Thymus (tissue), 11 donors: Measurements from ENCODE around the gene CTTNBP2. TPM values are rescaled to one million over a fixed set of nuclear protein-coding genes. Genes with fewer than 3 reads are reported as not detected.

Source experiments
- DNase-seq, 9 donors: peaks; one replicate each; pipeline ENCODE4 v3.0.0-alpha.2; 2013; ENCODE audit warnings: low spot score in 9 of 9, low read depth in 6 of 9, missing footprints in 1 of 9
- H3K27ac ChIP-seq, 2 donors: one replicate each; pipeline ENCODE4 v1.5.1; 2013; ENCODE audit warnings: control low read depth in 1 of 2, low read depth in 1 of 2, low read length in 1 of 2, mild to moderate bottlenecking in 1 of 2, moderate library complexity in 1 of 2
- H3K27me3 ChIP-seq, 2 donors: one replicate each; pipeline ENCODE4 v1.5.1; 2013; ENCODE audit warnings: low read length in 1 of 2; ENCODE audit not compliant: control insufficient read depth in 2 of 2, insufficient read depth in 1 of 2
- H3K36me3 ChIP-seq, 2 donors: one replicate each; pipeline ENCODE4 v1.5.1; 2013; ENCODE audit warnings: low read length in 1 of 2, mild to moderate bottlenecking in 1 of 2, moderate library complexity in 1 of 2; ENCODE audit not compliant: control insufficient read depth in 2 of 2, insufficient read depth in 2 of 2
- H3K4me1 ChIP-seq, 2 donors: one replicate each; pipeline ENCODE4 v1.5.1; 2013; ENCODE audit warnings: low read length in 2 of 2; ENCODE audit not compliant: control insufficient read depth in 2 of 2, insufficient read depth in 2 of 2
- H3K4me3 ChIP-seq, 2 donors: one replicate each; pipeline ENCODE4 v1.5.1; 2013; ENCODE audit warnings: low read length in 2 of 2, control low read depth in 1 of 2, mild to moderate bottlenecking in 1 of 2
- H3K9me3 ChIP-seq, 2 donors: one replicate each; pipeline ENCODE4 v1.5.1; 2013; ENCODE audit warnings: low read length in 1 of 2, mild to moderate bottlenecking in 1 of 2; ENCODE audit not compliant: control insufficient read depth in 2 of 2, insufficient read depth in 1 of 2
- WGBS: extraction: QIAGEN DNeasy Blood & Tissue Kit; methylation state at CpG from one replicate; pipeline ENCODE4 v1.1.7; 2013; 5-methylcytosine and 5-hydroxymethylcytosine counted together
- polyA plus RNA-seq: library from polyadenylated mRNA; stranded (reverse); fragments of 200-250 nt; gene quantifications from one replicate; pipeline ENCODE4 v1.2.3, GENCODE V29; 2013
- total RNA-seq: library from RNA; stranded (reverse); fragments of 120-200 nt; gene quantifications from one replicate; pipeline ENCODE4 v1.2.4, GENCODE V29; 2013
- donor health status: healthy.

The CTTNBP2 gene
- total and polyA plus RNA-seq, 2 donors: 0.82 to 0.94 TPM

- no peak for DNase-seq
- H3K27ac ChIP-seq: no peak overlapping the region
- H3K36me3 ChIP-seq: no peaks in the 10 kb centered on the region
- WGBS: 94% methylated on average over 5 of the region's 5 CpGs
- H3K9me3 ChIP-seq: no peaks in the 10 kb centered on the region
- no peaks in the 10 kb centered on the region for H3K27me3 ChIP-seq
- H3K4me3 ChIP-seq: no peak overlapping the region
- no peaks in the 10 kb centered on the region for H3K4me1 ChIP-seq
These were observed 116.6 kb downstream of the CTTNBP2 start for GRCh38 chr7:117756586-117757085.

GRCh38 chr7:117755136-117755535 is 118.1 kb downstream of the CTTNBP2 start:
- Histone ChIP-seq H3K4me3 (no peak overlapping the region), H3K9me3 (no peaks in the 10 kb centered on the region), H3K27me3 (no peaks in the 10 kb centered on the region), H3K27ac (no peak overlapping the region), H3K36me3 (no peaks in the 10 kb centered on the region), H3K4me1 (no peaks in the 10 kb centered on the region)
- no peak for DNase-seq
- WGBS: 87% methylated on average over 2 of the region's 2 CpGs

DNA sequence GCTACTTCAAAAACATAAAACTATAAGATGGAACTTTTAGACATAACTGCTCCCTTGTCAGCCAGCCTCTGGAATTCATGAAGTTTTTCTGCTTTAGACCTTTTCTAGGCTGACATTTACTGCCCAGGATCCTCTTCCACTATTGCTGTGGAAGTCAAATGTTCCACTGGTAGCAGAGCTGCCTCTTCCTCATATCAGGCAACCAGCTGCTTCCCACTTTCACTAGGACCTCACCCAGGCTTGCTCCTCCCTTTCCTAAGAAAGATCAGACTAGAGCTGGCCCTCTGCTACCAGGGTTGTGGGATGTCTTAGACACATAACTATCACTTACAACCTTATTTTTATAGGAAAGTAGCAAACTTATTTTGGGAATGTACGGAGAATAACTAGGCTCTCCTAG is 121.5 kb downstream of the CTTNBP2 start:
- Histone ChIP-seq H3K27ac (no peak overlapping the region), H3K27me3 (no peaks in the 10 kb centered on the region), H3K36me3 (no peaks in the 10 kb centered on the region), H3K4me3 (no peak overlapping the region), H3K9me3 (no peaks in the 10 kb centered on the region), H3K4me1 (no peaks in the 10 kb centered on the region)
- DNase-seq: no peak
- WGBS: 95% methylated on average over 1 of the region's 1 CpG

DNA sequence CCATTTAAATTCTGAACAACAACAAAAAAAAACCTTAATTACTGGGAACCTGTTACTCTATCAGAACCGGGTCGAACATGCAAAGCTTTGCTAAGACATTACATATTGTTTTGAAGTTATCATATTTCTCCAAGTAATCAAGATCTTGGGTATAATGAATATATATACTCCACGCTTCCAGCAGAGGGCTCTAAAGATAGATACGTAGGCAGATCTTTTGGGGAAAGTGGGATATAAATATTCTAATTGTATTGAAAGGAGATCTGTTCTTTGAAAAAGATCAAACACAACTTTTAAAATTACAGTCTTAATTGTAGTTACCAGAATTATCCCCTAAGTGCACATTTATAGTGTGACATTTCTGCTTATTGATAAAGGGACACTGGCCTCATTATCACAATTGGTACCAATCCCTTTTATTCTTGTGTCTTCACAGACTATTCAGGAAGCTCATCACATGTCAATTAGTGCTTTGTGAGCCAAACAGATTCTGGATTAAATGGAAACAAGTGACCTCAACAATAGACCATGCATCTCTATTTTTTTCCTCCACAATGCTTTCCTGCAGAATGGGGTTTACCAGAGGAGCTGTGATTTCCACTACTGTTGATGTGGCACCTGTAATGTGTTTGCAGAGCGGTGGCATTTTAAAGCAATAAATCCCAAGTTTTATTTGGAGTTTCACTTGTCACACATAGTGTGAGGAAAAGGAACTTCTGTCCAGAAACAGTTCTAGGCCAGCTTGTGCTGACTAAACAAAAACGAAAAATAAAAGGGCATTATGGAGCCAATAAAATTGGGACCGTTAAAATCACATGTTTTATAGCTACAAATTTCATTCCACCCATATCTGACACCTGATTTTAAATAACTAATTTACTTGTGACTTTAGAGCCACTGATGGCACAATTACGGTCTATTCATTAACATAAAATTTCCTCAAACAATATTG is 122.4 kb downstream of the CTTNBP2 start:
- no peaks in the 10 kb centered on the region for H3K27me3 ChIP-seq
- H3K36me3 ChIP-seq: no peaks in the 10 kb centered on the region
- H3K27ac ChIP-seq: no peak overlapping the region
- no peaks in the 10 kb centered on the region for H3K9me3 ChIP-seq
- WGBS: 65% methylated on average over 8 of the region's 8 CpGs
- H3K4me3 ChIP-seq: no peak overlapping the region
- H3K4me1 ChIP-seq: no peaks in the 10 kb centered on the region
- peak in 1 of 9 donors; percentile 5 for DNase-seq

GRCh38 chr7:117741962-117742361 is 131.3 kb downstream of the CTTNBP2 start:
- Histone ChIP-seq H3K9me3 (no peaks in the 10 kb centered on the region), H3K4me1 (no peaks in the 10 kb centered on the region), H3K4me3 (no peak overlapping the region), H3K36me3 (no peaks in the 10 kb centered on the region), H3K27ac (no peak overlapping the region), H3K27me3 (no peaks in the 10 kb centered on the region)
- no peak for DNase-seq
- 93% methylated on average over 4 of the region's 4 CpGs for WGBS

- Histone ChIP-seq H3K36me3 (no peaks in the 10 kb centered on the region), H3K27me3 (no peaks in the 10 kb centered on the region), H3K9me3 (no peaks in the 10 kb centered on the region), H3K4me3 (no peak overlapping the region), H3K27ac (no peak overlapping the region), H3K4me1 (no peaks in the 10 kb centered on the region)
- DNase-seq: no peak
- 80% methylated on average over 4 of the region's 4 CpGs for WGBS
These were observed 134.2 kb downstream of the CTTNBP2 start for GRCh38 chr7:117739085-117739484.

GRCh38 chr7:117737926-117738325 is 135.3 kb downstream of the CTTNBP2 start:
- H3K9me3 ChIP-seq: no peaks in the 10 kb centered on the region
- H3K27ac ChIP-seq: no peak overlapping the region
- H3K36me3 ChIP-seq: no peaks in the 10 kb centered on the region
- H3K27me3 ChIP-seq: no peaks in the 10 kb centered on the region
- WGBS: 95% methylated on average over 9 of the region's 9 CpGs
- H3K4me3 ChIP-seq: no peak overlapping the region
- DNase-seq: no peak
- no peaks in the 10 kb centered on the region for H3K4me1 ChIP-seq

DNA sequence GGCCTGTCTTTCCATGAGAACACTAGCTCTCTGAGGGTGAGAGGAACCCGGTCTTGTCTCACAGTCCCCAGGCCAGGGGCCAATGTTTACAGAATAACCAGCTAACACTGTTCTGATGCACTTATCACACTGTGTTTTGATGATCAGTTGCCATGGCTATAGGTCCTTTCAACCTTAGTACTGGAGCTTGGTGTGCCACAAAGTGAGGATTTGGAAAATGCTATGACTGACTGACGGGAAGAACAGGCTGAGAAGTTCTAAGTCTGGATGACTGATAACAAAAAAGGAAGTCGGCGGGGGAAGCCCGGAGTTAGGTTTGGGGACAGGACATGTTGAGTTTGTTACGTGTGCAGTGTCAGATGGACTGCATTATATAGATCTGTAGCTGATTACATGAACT is 141.8 kb downstream of the CTTNBP2 start:
- 43% methylated on average over 6 of the region's 6 CpGs for WGBS
- Histone ChIP-seq H3K4me1 (no peaks in the 10 kb centered on the region), H3K27me3 (no peaks in the 10 kb centered on the region), H3K4me3 (no peak overlapping the region), H3K9me3 (no peaks in the 10 kb centered on the region), H3K36me3 (no peaks in the 10 kb centered on the region), H3K27ac (no peak overlapping the region)
- no peak for DNase-seq

DNA sequence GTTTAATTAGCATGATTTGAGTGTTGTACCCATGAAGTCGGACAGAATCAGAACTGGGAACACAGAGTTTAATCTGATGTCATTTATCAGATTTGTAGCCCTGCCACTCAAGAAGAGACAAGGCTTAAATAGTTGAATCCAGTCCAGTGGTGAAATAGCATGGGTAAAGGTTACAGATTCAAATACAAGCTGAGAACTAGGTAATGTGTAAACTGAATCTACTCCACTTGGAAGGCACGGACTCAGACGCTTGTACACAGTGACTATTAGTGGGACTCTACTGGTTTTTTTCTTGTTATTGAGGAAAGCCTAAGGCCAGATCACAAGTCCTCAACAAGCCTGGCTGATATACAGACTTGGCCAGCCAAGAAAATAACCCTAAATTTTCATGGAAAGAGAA is 142.9 kb downstream of the CTTNBP2 start:
- DNase-seq: no peak
- H3K4me3 ChIP-seq: no peak overlapping the region
- H3K36me3 ChIP-seq: no peaks in the 10 kb centered on the region
- WGBS: 91% methylated on average over 3 of the region's 3 CpGs
- H3K9me3 ChIP-seq: no peaks in the 10 kb centered on the region
- no peaks in the 10 kb centered on the region for H3K27me3 ChIP-seq
- H3K4me1 ChIP-seq: no peaks in the 10 kb centered on the region
- no peak overlapping the region for H3K27ac ChIP-seq
